Neuronal stem cell (in vitro differentiated cells): ENCODE results near the gene EPHA1.

Source experiments
- DNase-seq: peaks from one replicate; pipeline ENCODE4 v3.0.0-alpha.2; 2013; ENCODE audit warnings: low spot score
- H2AFZ ChIP-seq: one replicate; pipeline ENCODE4 v1.6.1; 2013; ENCODE audit warnings: mild to moderate bottlenecking, low read length, inconsistent platforms
- H2AK5ac ChIP-seq: 2 replicates; pipeline ENCODE4 v1.6.1; 2013; ENCODE audit warnings: low read depth, mild to moderate bottlenecking, inconsistent platforms, low read length, moderate library complexity, mixed read lengths
- H2BK120ac ChIP-seq: 2 replicates; pipeline ENCODE4 v1.6.1; 2013; ENCODE audit warnings: low read depth, mild to moderate bottlenecking, inconsistent platforms, low read length, moderate library complexity, mixed read lengths
- H2BK12ac ChIP-seq: one replicate; pipeline ENCODE4 v1.6.1; 2013; ENCODE audit warnings: low read length, inconsistent platforms
- H2BK15ac ChIP-seq: 2 replicates; pipeline ENCODE4 v1.6.1; 2013; ENCODE audit warnings: mild to moderate bottlenecking, low read length, inconsistent platforms, mixed read lengths
- H2BK5ac ChIP-seq: one replicate; pipeline ENCODE4 v1.6.1; 2013; ENCODE audit warnings: inconsistent platforms, mild to moderate bottlenecking, low read length, moderate library complexity
- H3K14ac ChIP-seq: one replicate; pipeline ENCODE4 v1.6.1; 2013; ENCODE audit warnings: low read length, inconsistent platforms
- H3K18ac ChIP-seq: 2 replicates; pipeline ENCODE4 v1.6.1; 2013; ENCODE audit warnings: low read length, inconsistent platforms
- H3K23ac ChIP-seq: 2 replicates; pipeline ENCODE4 v1.6.1; 2013; ENCODE audit warnings: low read depth, mild to moderate bottlenecking, mixed read lengths, low read length, inconsistent platforms; ENCODE audit not compliant: poor library complexity
- H3K27ac ChIP-seq: replicated peaks from 3 replicates; pipeline ENCODE4 v1.5.1; 2013; ENCODE audit warnings: low read length, inconsistent platforms
- H3K27me3 ChIP-seq, 3 experiments: 2 replicates each; pipeline ENCODE4 v1.6.1; 2013; ENCODE audit warnings: low read length in 3 of 3, mild to moderate bottlenecking in 2 of 3, inconsistent platforms in 1 of 3, low read depth in 1 of 3, mixed read lengths in 1 of 3, moderate library complexity in 1 of 3; ENCODE audit not compliant: control insufficient read depth in 3 of 3, insufficient read depth in 3 of 3
- H3K36me3 ChIP-seq, 2 donors: replicated peaks in 1 of 2; 2 replicates each; pipeline ENCODE4 v1.6.1; 2013; ENCODE audit warnings: low read length in 2 of 2; ENCODE audit not compliant: control insufficient read depth in 2 of 2, insufficient read depth in 2 of 2
- H3K4ac ChIP-seq: 2 replicates; pipeline ENCODE4 v1.6.1; 2013; ENCODE audit warnings: inconsistent platforms, mild to moderate bottlenecking, low read length, moderate library complexity
- H3K4me1 ChIP-seq, 2 donors: 1 replicate in 1 of 2; 2 replicates in 1 of 2; pipeline ENCODE4 v1.6.1; 2013; ENCODE audit warnings: low read length in 2 of 2, low read depth in 1 of 2; ENCODE audit not compliant: control insufficient read depth in 2 of 2, insufficient read depth in 1 of 2
- H3K4me2 ChIP-seq: one replicate; pipeline ENCODE4 v1.6.1; 2013; ENCODE audit warnings: mild to moderate bottlenecking, low read length, inconsistent platforms; ENCODE audit not compliant: insufficient read depth, poor library complexity, severe bottlenecking
- H3K4me3 ChIP-seq, 2 donors: 2 replicates each; pipeline ENCODE4 v1.5.1; 2013; ENCODE audit warnings: low read length in 2 of 2, mild to moderate bottlenecking in 2 of 2, inconsistent platforms in 1 of 2, moderate library complexity in 1 of 2
- H3K79me1 ChIP-seq: one replicate; pipeline ENCODE4 v1.6.1; 2013; ENCODE audit warnings: low read depth, mild to moderate bottlenecking, inconsistent platforms, low read length, moderate library complexity
- H3K9ac ChIP-seq: one replicate; pipeline ENCODE4 v1.6.1; 2013; ENCODE audit warnings: mild to moderate bottlenecking, low read depth, low read length, inconsistent platforms; ENCODE audit not compliant: poor library complexity
- H3K9me3 ChIP-seq, 2 donors: replicated peaks in 1 of 2; 2 replicates each; pipeline versions ENCODE3 to v1.6.1; 2013; ENCODE audit warnings: low read length in 2 of 2, mild to moderate bottlenecking in 2 of 2, inconsistent platforms in 1 of 2, low read depth in 1 of 2, mixed read lengths in 1 of 2, moderate library complexity in 1 of 2; ENCODE audit not compliant: control insufficient read depth in 2 of 2, insufficient read depth in 1 of 2
- H4K8ac ChIP-seq: one replicate; pipeline ENCODE4 v1.6.1; 2013; ENCODE audit warnings: low read depth, mild to moderate bottlenecking, inconsistent platforms, low read length, moderate library complexity
- H4K91ac ChIP-seq: one replicate; pipeline ENCODE4 v1.6.1; 2013; ENCODE audit warnings: low read length, low read depth, mild to moderate bottlenecking, inconsistent platforms; ENCODE audit not compliant: poor library complexity
- WGBS, 2 donors: extraction: QIAGEN DNeasy Blood & Tissue Kit; methylation state at CpG; one replicate each; pipeline ENCODE4 v1.1.7; 2013; ENCODE audit warnings: missing lambda C conversion rate in 2 of 2, mixed read lengths in 1 of 2; ENCODE audit not compliant: insufficient read length in 2 of 2, insufficient replicate concordance in 1 of 2; ENCODE audit errors: extremely low coverage in 2 of 2; 5-methylcytosine and 5-hydroxymethylcytosine counted together

Gene EPHA1

DNA sequence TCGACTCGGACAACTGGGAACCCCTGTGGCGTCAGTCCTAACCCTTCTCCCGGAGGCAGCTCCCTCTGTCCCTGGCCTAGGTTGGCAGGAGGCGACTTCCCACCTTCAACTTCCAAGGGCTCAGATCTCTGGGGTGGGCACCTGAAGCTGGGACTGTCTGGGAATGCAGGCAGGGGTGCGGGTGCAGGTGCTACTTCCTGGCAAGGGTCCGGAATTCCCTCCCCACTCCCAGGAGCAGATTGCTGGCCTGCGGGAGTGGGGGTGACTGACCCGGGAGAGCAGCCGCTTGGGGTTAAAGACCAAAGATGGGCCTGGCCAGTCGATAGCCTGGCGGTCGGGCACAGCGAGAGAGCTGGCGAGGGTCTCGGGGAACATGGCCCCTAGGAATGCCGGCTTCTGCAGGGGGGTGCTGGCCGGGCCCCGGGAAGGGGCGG is 387 bp downstream of the EPHA1 start:
- H3K9me3 ChIP-seq, result no peaks in the 10 kb centered on the region
- no peaks in the 10 kb centered on the region for H3K36me3 ChIP-seq
- H4K8ac ChIP-seq, result no peak overlapping the region
- H3K4me1 ChIP-seq, result peaks cover 11 to 16% of the 10 kb centered on the region in 2 donors
- no peak overlapping the region for H3K27ac ChIP-seq
- no peak overlapping the region for H2BK15ac ChIP-seq
- no peak overlapping the region for H3K14ac ChIP-seq
- H4K91ac ChIP-seq, result no peak overlapping the region
- peak overlapping the region in 1 of 2 donors; percentile 35 for H3K4me3 ChIP-seq
- H2AFZ ChIP-seq, result no peak overlapping the region
- peak overlapping the region; percentile 63 for H3K4me2 ChIP-seq
- H2BK5ac ChIP-seq, result no peak overlapping the region
- H3K27me3 ChIP-seq, result peaks cover 0 to 11% (median 0%) of the 10 kb centered on the region in 3 experiments
- no peak overlapping the region for H3K4ac ChIP-seq
- H3K9ac ChIP-seq, result no peak overlapping the region
- H2AK5ac ChIP-seq, result no peak overlapping the region
- H3K79me1 ChIP-seq, result no peaks in the 10 kb centered on the region
- no peak overlapping the region for H3K23ac ChIP-seq
- H3K18ac ChIP-seq, result peak overlapping the region; percentile 60
- no peak overlapping the region for H2BK12ac ChIP-seq
- no peak overlapping the region for H2BK120ac ChIP-seq
- DNase-seq, result no peak
- no CpG with 5 or more reads among the region's 20 CpGs for WGBS, 2 donors

DNA sequence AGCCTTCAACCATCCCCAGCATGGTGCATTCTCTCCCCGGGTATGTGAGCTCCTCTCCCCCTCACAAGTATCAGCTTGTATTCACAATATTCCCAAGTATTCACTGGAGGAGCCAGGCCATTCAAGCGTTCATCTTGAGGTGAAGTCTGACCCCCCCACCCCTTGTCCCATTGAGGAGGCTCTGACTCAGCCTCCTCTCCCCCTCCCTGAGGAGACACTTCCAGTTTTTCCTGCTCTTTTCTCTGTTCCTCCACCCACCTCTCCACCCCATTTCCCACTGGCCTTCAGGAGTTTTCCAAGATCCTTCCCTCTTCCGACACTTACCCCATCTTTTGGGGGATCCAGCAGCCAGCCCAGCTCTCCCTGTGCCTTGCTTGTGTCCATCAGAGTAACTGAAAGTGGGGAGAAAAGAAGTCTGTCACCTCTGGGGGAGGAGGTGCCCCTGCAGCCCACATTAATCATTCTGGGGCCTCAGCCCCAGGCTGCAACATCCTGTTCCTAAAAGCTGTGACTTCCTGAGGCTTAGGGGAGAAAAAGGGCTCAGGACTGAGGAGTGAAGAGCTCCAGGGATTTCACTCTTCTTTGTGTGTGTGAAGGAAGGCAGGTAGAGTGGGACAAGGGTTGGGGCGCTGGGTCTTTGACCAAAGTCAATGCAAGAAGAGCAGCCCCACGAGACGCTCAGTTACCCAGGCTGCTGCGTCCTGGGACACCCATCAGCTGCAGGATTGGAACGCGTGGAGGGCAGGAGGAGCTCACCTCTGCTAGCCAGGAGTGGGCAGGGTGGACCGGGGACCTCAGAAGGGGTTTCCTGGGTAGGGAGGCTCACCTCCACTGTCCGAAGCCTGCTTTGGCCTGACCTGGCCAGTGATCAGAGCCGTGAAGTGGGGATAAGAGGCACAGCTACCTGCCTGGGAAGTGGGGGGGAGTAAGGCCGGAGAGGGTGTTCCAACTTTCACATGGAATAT is 1.1 kb downstream of the EPHA1 start:
- H2AK5ac ChIP-seq, result no peak overlapping the region
- H3K9me3 ChIP-seq, result no peaks in the 10 kb centered on the region
- no peak overlapping the region for H2BK5ac ChIP-seq
- H3K9ac ChIP-seq, result no peak overlapping the region
- H3K27ac ChIP-seq, result no peak overlapping the region
- H3K23ac ChIP-seq, result peak overlapping the region; percentile 77
- H2AFZ ChIP-seq, result peak overlapping the region; percentile 52
- peak overlapping the region; percentile 61 for H3K18ac ChIP-seq
- H2BK15ac ChIP-seq, result peak overlapping the region; percentile 21
- no peak overlapping the region for H3K14ac ChIP-seq
- no peak overlapping the region for H3K4me2 ChIP-seq
- H3K36me3 ChIP-seq, result no peaks in the 10 kb centered on the region
- H3K27me3 ChIP-seq, result peaks cover 0 to 11% (median 0%) of the 10 kb centered on the region in 3 experiments
- no peak overlapping the region for H3K4me3 ChIP-seq
- H3K4me1 ChIP-seq, result peaks cover 11 to 16% of the 10 kb centered on the region in 2 donors
- no peak for DNase-seq
- H2BK12ac ChIP-seq, result no peak overlapping the region
- H4K8ac ChIP-seq, result no peak overlapping the region
- no peak overlapping the region for H3K4ac ChIP-seq
- peak overlapping the region; percentile 96 for H4K91ac ChIP-seq
- no peaks in the 10 kb centered on the region for H3K79me1 ChIP-seq
- peak overlapping the region; percentile 66 for H2BK120ac ChIP-seq
- WGBS, 2 donors, result no CpG with 5 or more reads among the region's 13 CpGs

GRCh38 chr7:143406002-143406357 is 2.7 kb downstream of the EPHA1 start:
- no peak overlapping the region for H3K4me3 ChIP-seq
- no peak overlapping the region for H2BK5ac ChIP-seq
- H4K91ac ChIP-seq, result no peak overlapping the region
- H3K27me3 ChIP-seq, result peaks cover 0 to 11% (median 0%) of the 10 kb centered on the region in 3 experiments
- WGBS, 2 donors, result no CpG with 5 or more reads among the region's 3 CpGs
- no peak overlapping the region for H3K4me2 ChIP-seq
- no peak overlapping the region for H4K8ac ChIP-seq
- no peak overlapping the region for H3K18ac ChIP-seq
- no peaks in the 10 kb centered on the region for H3K79me1 ChIP-seq
- no peaks in the 10 kb centered on the region for H3K9me3 ChIP-seq
- no peak overlapping the region for H3K23ac ChIP-seq
- no peak overlapping the region for H2AK5ac ChIP-seq
- no peaks in the 10 kb centered on the region for H3K36me3 ChIP-seq
- H2BK120ac ChIP-seq, result no peak overlapping the region
- H3K27ac ChIP-seq, result no peak overlapping the region
- no peak for DNase-seq
- peak overlapping the region; percentile 51 for H2AFZ ChIP-seq
- no peak overlapping the region for H2BK12ac ChIP-seq
- no peak overlapping the region for H2BK15ac ChIP-seq
- no peak overlapping the region for H3K4ac ChIP-seq
- H3K4me1 ChIP-seq, result peaks cover 11 to 16% of the 10 kb centered on the region in 2 donors
- H3K14ac ChIP-seq, result no peak overlapping the region
- no peak overlapping the region for H3K9ac ChIP-seq
